CD1c-positive myeloid dendritic cell (primary cell): Measurements from ENCODE around the gene MAP1A.
"Not testable (repeated sequence)": the region's sequence is repeated elsewhere in the genome, so short reads cannot be mapped to it uniquely, and the experiment has no call there.

ENCODE experiments used
- DNase-seq: peaks from one replicate; pipeline ENCODE4 v3.0.0-alpha.2; 2016; ENCODE audit errors: extremely low spot score

Gene MAP1A

DNA sequence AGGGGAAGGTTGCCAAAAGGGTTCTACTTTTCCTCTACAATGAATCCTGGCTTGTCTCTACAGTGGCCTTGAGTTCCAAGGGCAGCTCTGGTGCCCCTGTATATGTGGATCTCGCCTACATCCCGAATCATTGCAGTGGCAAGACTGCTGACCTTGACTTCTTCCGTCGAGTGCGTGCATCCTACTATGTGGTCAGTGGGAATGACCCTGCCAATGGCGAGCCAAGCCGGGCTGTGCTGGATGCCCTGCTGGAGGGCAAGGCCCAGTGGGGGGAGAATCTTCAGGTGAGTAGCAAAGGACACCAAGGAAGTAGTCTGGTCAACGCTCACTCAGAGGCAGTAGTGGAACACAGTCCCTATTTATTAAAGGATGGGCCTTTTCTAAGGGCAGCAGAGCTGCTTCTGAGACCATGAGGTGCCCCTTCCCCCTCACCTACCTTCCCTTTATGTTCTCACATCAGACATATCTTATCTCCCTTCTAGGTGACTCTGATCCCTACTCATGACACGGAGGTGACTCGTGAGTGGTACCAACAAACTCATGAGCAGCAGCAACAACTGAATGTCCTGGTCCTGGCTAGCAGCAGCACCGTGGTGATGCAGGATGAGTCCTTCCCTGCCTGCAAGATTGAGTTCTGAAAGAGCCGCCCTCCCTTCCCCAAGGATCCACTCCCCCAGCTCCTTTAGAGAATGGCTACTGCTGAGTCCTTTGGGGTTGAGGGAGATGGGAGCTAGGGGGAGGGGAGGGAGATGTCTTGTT is 12.4 kb downstream of the MAP1A start:
- DNase-seq: no peak

- no peak for DNase-seq
These were observed 13.7 kb downstream of the MAP1A start for GRCh38 chr15:43531018-43531670.

- DNase-seq: not testable (repeated sequence)
These were observed 15.4 kb downstream of the MAP1A start for GRCh38 chr15:43532826-43533225.

DNA sequence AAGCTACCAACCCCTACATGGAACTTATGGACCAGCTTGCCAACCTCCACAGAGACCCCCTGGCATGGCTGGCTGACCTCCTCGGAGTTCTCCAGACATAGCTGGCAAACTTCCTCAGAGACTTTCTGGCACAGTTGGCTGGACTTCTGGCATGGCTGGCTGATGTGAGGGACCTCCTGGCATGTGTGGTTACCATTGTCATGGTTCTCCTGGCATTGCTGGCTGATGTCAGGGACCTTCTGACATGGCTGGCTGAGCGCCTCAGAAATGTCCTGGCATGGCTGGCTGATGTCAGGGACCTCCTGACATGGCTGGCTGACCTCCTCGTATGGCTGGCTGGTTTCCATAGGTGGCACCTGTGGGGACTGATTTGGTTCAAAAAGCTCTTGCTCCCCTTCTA is 17.5 kb downstream of the MAP1A start:
- no peak for DNase-seq

GRCh38 chr15:43538091-43538490 is 20.7 kb downstream of the MAP1A start:
- DNase-seq: no peak

DNA sequence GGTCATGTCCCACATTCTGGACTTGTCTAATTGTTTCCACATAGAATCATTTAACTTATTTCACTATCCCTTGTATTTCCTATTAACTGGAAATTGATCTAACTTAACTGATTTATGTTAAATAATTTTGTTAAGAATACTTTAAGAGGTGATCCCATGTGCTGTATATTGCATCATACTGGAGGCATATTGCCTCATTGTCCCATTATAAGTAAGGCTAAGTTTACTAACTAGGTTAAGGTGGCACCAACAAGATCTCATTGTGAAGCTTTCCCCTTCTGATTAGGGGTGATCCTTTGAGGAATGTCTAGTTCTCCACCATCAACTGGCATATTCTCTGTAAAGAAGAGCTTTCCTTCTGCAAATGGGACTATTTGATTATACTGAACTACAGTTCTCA is 24.4 kb downstream of the MAP1A start:
- no peak for DNase-seq

GRCh38 chr15:43544266-43544665 is 26.9 kb downstream of the MAP1A start:
- no peak for DNase-seq

DNA sequence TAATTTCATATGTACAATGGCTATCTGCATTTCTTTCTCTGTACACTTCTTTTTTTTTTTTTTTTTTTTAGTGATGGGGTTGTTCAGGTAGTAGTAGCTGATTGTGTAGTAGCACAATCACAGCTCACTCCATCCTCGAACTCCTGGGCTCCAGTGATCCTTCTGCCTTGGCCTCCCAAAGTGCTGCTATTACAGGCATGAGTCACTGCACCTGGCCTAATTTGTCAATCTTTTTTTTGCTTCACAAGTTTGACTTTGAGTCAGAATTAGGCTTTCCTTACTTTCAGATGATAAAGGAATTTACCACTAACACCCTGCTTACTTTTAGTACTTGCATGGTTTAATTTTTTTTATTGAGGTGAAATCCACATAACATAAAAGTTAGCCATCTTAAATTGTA is 28.0 kb downstream of the MAP1A start:
- DNase-seq: no peak

DNA sequence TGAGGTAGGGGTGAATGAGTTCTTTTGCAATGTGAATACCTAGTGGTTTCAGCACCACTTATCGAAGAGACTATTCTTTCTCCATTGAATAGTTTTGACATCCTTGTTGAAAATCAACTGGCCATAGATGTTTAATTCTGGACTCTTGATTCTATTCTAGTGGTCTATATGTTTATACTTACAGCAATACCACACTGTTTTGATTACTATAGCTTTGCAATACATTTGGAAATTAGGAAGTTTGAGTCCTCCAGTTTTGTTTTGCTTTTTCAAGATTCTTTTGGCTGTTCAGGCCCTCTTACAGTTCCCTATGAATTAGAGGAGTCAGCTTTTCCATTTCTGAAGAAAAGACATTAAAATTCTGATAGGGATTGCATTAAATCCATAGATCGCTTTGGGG is 30.1 kb downstream of the MAP1A start:
- no peak for DNase-seq

- DNase-seq: no peak
These were observed 33.3 kb downstream of the MAP1A start for GRCh38 chr15:43550527-43551363.

DNA sequence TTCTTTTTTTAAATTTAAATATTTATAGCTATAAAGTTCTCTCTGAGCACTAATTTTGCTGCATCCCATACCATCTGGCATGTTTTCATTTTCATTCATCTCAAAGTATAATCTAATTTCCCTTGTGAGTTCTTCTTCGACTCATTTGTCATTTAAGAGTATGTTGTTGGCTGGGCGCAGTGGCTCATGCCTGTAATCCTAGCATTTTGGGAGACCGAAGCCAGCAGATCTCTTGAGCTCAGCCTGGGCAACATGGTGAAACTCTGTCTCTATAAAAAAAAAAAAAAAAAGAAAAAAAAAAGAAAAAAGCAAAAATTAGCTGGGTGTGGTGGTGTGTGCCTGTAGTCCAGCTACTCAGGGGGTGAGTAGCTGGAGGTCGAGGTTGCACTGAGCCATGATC is 34.8 kb downstream of the MAP1A start:
- no peak for DNase-seq

- no peak for DNase-seq
These were observed 35.6 kb downstream of the MAP1A start for GRCh38 chr15:43552986-43553385.

- DNase-seq: not testable (repeated sequence)
These were observed 45.3 kb downstream of the MAP1A start for GRCh38 chr15:43562753-43563152.

- not testable (repeated sequence) for DNase-seq
These were observed 46.4 kb downstream of the MAP1A start for GRCh38 chr15:43563793-43564192.

GRCh38 chr15:43566615-43567014 is 49.2 kb downstream of the MAP1A start:
- DNase-seq: not testable (repeated sequence)

GRCh38 chr15:43574607-43575006 is 57.2 kb downstream of the MAP1A start:
- DNase-seq: not testable (repeated sequence)
